ENCODE measurements around the gene EVI5L.
"Not testable (repeated sequence)": the region's sequence is repeated elsewhere in the genome, so short reads cannot be mapped to it uniquely, and the experiment has no call there.

The EVI5L gene

GRCh38 chr19:7848779-7849457 lies 18.9 kb downstream of the EVI5L start:
- no peak for DNase-seq

DNA sequence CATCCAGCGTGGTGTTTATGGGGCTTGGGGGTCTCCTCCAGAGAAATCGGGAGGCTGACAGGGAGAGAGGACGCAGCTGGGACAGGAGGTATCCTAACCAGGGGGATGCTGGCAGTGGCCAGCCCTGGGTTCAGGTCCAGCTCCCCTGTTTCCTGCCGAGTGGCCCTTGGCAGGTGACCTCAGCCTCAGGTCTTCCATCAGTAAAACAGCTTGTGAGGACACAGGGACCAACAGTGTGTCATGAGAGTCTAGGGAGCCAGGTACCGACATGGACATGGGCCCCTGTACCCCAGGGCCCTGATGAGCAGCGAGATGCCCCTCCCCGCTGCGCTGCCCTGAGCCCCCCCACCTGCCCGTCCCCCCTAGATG lies 19.6 kb downstream of the EVI5L start:
- DNase-seq, result no peak

DNA sequence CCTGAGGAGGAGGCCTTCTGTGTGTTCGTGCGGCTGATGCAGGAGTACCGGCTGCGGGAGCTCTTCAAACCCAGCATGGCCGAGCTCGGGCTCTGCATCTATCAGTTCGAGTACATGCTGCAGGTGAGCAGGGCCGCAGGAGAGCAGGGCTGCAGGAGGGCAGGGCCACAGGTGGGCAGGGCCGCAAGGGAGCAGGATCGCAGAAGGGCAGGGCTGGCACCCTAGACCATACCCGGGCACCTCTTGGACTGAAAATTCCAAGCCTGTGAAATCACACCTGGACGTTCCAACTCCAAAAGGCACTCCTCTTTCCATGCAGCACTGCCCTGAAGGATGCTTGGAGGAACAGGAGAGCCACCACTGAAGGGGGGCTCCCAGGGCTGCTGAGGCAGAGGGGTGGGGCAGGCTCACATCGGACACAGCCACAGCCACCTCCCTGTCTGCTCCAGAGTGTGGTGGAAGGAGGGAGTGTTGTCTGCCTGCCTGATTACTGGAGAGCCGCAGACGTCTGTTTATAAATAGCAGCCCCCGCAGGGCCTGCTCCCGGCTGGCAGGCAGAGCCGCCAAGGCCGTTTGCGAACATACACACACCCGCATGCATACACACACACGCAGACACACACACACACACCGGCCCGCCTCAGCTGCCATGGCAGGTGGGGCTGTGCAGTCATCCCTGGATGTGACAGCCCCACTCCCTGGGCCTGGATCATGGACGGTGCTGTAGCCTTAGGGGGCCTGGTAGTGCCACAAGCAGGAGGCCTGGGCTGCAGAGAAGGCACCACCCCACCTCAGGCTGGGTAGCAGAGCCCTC lies 20.2 kb downstream of the EVI5L start:
- DNase-seq, result no peak

DNA sequence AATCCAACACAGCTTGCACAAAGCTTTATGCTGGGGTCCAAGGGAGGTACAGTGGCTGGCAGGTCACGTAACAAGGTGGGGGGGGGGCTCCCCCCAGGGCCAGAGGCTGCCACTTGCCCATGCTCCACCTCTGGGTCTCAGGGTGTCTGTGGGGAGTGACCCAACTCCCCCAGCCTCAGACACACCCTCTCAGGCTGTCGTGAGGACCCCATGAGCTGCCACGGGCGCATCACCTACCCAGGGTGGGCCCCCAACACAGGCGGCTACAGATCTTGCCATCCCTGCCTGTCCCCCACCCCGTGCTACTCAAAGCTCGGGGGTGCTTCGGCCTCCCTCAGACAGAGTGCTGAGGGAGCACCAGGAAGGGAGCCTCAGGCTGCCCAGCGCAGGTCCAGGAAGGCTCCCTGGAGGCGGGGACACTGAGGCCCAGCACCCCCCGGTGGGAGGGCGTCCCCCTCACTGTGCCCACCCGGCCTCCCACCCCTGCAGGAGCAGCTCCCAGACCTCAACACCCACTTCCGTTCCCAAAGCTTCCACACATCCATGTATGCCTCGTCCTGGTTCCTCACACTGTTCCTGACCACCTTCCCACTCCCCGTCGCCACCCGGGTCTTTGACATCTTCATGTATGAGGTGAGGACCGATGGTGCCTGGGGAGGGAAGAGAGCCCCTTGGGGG lies 21.1 kb downstream of the EVI5L start:
- no peak for DNase-seq

GRCh38 chr19:7851623-7852500 lies 21.8 kb downstream of the EVI5L start:
- DNase-seq, result no peak

DNA sequence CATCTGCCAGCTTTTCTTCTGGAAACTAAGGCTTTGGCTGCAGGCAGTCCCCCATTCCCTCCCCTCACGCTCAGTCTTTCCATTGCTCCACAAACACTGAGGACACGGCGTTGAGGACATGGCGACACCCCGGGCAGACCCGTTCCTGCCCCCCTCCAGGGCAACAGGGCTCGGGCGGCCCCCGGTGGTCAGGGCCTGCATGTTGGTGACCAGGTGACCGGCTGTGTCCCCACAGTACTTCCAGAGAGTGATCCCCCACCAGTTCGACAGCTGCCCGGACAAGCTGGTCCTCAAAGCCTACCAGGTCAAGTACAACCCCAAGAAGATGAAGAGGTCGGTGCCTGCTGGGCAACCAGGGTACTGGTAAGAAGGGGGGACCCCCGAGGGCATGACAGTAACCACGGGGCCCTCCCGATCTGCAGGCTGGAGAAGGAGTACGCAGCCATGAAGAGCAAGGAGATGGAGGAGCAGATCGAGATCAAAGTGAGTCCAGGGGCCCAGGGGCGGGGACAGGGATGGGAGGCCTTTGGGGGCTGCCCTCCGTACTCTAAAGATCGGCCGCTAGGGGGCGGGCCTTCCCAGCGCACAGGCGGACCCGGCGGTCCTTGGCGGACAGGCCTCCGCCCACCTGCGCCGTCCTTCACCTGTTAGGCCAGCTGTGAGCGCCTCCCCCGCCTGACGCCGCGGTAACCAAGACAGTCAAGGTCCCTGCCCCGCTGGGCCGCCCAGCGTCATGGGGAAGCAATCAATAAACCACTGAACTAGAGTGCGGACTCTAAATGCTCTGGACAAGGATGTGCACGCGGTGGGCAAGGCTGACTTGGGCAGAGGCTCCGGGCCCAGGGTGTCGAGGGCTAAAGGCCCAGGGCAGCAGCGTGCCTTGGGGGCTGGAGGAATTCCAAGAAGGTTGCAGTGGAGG lies 23.1 kb downstream of the EVI5L start:
- peak; percentile 87 for DNase-seq

DNA sequence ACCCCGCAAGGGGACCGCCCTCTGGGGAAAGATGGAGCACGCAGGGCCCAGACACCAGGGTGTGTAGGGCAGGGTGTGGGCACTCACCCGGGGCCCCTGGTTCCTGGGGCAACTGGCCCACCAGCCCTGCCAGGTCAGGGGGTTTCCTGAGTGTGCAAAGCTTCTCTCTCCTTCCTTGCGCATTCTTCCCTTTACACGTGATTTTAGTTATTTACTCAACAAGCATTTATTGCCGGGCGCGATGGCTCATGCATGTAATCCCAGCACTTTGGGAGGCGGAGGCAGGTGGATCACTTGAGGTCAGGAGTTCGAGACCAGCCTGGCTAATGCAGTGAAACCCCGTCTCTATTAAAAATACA lies 23.7 kb downstream of the EVI5L start:
- no peak for DNase-seq

GRCh38 chr19:7855426-7856108 lies 25.5 kb downstream of the EVI5L start:
- DNase-seq, result no peak

GRCh38 chr19:7856109-7856591 lies 26.1 kb downstream of the EVI5L start:
- DNase-seq, result no peak

- no peak for DNase-seq
Measured at GRCh38 chr19:7856679-7857663, 27.0 kb downstream of the EVI5L start.

- DNase-seq, result no peak
Measured at GRCh38 chr19:7857727-7858108, 27.7 kb downstream of the EVI5L start.

DNA sequence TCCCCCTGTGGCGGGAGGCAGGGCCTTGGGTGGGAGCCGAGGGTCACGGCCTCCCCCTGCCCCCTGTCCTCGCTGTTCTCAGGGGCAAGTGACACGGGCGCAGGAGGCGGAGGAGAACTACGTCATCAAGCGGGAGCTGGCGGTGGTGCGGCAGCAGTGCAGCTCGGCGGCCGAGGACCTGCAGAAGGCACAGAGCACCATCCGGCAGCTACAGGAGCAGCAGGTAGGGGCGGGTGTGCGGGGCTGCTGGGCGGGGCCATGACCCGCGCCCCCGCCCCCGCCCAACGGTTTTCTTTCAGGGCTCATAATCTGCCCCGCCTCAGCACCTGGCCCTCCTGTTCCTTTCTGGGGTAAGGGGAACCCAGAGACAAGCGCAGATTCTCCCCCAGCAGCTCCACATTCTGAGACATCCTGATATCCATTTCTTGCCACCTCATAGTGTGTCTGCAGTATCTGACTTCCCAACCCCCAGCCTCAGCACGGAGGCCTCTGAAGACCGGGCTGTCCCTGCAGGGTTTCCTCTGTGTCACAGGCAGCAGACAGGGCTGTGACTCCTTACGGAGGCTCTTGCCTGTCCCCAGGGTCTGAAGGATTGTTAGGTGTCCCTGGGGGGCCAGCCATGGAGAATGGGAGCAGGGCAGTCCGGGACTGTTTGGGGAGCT lies 28.2 kb downstream of the EVI5L start:
- no peak for DNase-seq

GRCh38 chr19:7859087-7859486 lies 29.1 kb downstream of the EVI5L start:
- DNase-seq, result not testable (repeated sequence)

GRCh38 chr19:7859831-7860713 lies 30.1 kb downstream of the EVI5L start:
- DNase-seq, result no peak

DNA sequence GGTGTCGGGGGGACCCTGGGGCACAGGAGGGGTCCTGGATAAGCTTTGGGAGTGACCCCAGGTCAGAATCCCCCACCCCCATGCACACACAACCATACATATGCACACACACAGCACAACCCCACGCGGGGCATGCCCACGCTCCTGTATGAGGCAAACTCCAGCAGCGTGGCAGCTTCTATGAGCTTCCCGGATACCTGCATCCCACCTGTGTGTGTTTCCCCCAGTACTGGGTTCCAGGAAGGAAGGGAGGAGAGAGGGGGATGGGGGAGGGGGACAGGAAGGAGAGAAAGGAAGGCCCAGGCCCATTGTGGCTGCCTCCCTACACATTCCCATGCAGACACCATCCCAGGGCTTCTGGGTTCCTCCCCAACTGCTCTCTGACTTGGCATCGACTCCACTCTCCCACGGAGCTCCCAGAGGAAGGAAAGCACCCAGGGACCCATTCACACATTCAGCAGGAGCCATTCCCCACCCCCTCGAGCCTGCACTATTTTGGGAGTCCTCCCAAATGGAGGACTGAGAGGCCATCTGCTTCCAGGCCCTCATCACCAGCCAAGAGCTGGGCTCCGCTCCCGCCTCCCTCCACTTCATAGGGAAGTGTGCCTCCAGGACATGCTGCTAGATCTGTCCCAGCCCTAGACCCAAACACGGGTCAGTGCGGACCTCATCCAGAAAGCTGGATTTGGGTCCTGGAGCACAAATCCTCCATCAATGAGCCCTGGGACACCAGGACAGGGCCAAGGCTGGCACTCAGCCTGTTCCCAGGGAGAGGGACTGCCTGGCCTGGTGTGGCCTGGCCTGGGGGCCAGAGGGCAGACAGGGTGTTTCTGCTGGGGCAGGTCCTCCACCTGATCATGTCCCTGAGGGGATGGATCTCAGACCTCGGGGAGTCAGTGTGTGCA lies 30.9 kb downstream of the EVI5L start:
- no peak for DNase-seq

- DNase-seq, result no peak
Measured at GRCh38 chr19:7861619-7862412, 31.8 kb downstream of the EVI5L start.

All from NCI-H345 (cell line).